HUES48 (cell line): ENCODE data around the gene TMEM242.

ENCODE experiments used
- H3K27ac ChIP-seq: one replicate; pipeline ENCODE4 v1.7.0; 2013; ENCODE audit warnings: low read depth, low read length, inconsistent platforms
- H3K27me3 ChIP-seq: 2 replicates; pipeline ENCODE4 v1.6.1; 2013; ENCODE audit warnings: mild to moderate bottlenecking, low read length; ENCODE audit not compliant: control insufficient read depth, insufficient read depth
- H3K36me3 ChIP-seq: 2 replicates; pipeline ENCODE4 v1.6.1; 2013; ENCODE audit warnings: low read length; ENCODE audit not compliant: control insufficient read depth, insufficient read depth
- H3K4me1 ChIP-seq: 2 replicates; pipeline ENCODE4 v1.6.1; 2013; ENCODE audit warnings: mild to moderate bottlenecking, low read length; ENCODE audit not compliant: control insufficient read depth, insufficient read depth
- H3K4me3 ChIP-seq: 2 replicates; pipeline ENCODE4 v1.5.1; 2013; ENCODE audit warnings: mild to moderate bottlenecking, low read depth, low read length
- H3K9ac ChIP-seq: 2 replicates; pipeline ENCODE4 v1.6.1; 2013; ENCODE audit warnings: mild to moderate bottlenecking, low read depth, low read length, moderate library complexity
- H3K9me3 ChIP-seq: 2 replicates; pipeline ENCODE4 v1.6.1; 2013; ENCODE audit warnings: low read length; ENCODE audit not compliant: control insufficient read depth, insufficient read depth

The TMEM242 gene

DNA sequence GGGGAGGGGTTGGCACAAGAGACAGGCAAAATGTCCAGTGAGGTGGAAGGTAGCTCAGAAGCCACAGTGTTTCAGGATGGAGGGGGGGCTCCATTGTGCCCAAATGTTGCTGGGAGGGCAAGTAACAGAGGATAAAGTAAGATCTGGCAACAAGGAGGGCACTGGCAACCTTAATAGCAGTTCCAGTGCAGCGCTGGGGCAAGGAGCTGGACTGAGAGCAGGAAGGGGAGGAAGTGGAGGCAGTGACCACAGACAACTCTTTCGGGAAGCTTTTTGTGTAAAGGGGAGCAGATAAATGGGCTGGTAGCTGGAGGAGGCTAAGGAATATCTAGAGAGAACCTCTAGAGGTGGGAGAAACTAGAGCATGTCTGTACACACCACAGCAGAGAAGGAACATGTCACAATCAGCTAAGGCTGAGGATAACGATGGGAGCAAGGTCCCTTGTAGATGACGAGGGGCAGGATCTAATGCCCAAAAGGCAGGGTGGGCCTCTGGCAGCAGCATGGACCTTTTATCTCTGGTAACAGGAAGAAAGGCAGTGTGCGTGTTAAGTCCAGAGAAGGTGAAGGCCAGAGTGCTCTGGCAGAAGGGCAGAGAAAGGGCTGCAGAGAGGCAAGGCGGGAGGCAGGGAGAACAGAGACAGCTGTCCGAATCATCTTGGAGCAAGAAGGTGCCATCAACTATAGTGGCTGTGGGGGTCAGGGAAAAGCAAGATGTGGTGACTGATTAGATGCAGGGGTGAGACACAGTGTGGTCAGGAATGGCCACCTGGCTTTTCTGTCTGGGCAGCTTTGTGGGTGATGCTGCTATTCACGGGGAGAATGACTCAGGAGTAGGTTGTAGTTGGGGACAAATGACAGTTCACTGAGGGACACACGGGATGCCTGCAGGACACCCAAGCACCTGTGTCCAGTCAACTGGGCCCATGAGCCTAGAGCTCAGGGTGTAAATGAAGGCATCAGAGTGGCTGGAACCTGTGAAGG lies 17.4 kb downstream of the TMEM242 start:
- H3K27ac ChIP-seq: no peak overlapping the region

DNA sequence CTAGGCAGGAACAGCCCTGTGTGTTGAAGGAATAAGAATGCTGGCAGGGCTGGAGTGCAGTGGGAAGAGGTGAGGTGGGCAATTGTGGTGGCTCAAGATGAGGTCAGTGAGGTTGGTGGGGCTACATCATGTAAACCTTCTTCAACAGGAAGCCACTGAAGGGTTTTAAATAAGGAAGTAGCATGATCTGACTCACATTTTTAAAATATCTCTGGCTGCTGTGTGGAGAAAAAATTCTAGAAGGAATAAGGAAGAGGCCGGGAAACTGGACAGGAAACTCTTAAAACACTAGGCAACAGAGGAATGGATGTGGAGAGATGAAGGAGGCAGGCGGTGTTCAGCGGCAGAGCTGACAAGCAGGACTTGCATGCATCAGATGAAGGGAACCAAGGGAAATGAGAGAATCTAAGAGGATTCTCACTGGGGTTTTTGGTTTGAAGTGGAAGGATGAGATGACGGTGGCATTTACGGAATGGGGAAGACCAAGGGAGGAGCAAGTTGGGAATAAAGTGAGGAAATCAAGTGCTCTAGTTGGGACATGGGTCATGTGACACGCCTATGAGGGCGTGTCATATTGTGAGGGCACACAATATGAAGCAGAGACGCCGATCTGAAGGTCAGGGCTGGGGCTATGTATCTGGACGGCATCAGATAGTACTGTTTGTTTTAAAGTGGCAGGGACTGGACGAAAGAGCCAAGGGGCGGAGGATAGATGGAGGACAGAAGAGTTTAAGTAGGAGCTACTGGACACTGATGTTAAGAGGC lies 18.2 kb downstream of the TMEM242 start:
- no peaks in the 10 kb centered on the region for H3K9me3 ChIP-seq
- no peaks in the 10 kb centered on the region for H3K36me3 ChIP-seq
- H3K27ac ChIP-seq: no peak overlapping the region
- H3K9ac ChIP-seq: no peak overlapping the region
- H3K4me1 ChIP-seq: peaks cover 20% of the 10 kb centered on the region
- no peak overlapping the region for H3K4me3 ChIP-seq
- no peaks in the 10 kb centered on the region for H3K27me3 ChIP-seq

More for the DNA sequence above, 17.4 kb downstream of the TMEM242 start:
- peaks cover 20% of the 10 kb centered on the region for H3K4me1 ChIP-seq
- no peak overlapping the region for H3K9ac ChIP-seq
- no peaks in the 10 kb centered on the region for H3K27me3 ChIP-seq
- no peak overlapping the region for H3K4me3 ChIP-seq
- H3K9me3 ChIP-seq: no peaks in the 10 kb centered on the region
- H3K36me3 ChIP-seq: peaks cover 5% of the 10 kb centered on the region

DNA sequence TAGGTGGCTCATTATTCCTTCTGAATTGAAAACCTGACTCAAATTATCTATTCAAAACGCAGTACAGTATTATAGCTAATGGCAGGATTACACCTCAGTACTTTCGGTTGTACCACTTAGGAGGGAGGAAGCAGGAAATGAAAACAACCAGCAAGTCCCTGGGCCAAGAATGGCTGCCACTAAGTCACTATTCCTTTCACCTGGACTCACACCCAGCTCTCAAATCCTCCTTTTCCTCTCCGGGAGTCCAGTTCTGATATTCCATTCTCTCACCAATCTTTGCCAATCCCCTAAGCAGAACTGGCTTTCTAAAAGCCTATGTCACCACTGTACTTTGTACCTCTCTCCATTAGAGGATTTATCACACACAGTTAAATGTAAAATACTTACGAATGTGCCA lies 20.6 kb downstream of the TMEM242 start:
- Histone ChIP-seq H3K4me3 (no peak overlapping the region), H3K9me3 (no peaks in the 10 kb centered on the region), H3K9ac (no peak overlapping the region), H3K27me3 (no peaks in the 10 kb centered on the region), H3K4me1 (peaks cover 20% of the 10 kb centered on the region), H3K36me3 (no peaks in the 10 kb centered on the region), H3K27ac (no peak overlapping the region)

DNA sequence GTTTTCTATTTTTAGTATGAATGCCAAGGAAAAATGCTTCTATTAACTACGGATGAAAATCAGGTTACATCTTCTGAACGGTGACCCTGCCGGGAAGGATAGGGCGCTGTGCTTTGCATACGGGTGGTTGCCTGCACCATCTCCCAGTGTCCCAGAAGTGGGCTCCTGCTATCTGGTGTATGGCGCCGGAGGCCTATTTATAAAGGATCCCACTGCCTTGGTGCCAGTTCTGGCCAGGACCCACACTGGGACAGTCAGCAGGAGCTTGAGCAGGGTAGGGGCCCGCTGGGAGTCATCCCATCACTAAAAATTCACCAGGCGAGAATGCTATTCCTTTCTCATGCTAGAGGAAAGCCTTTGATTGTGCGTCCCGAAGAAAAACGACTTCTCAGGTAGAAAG lies 22.9 kb downstream of the TMEM242 start:
- Histone ChIP-seq H3K27ac (no peak overlapping the region), H3K4me1 (peaks cover 20% of the 10 kb centered on the region), H3K27me3 (no peaks in the 10 kb centered on the region), H3K36me3 (no peaks in the 10 kb centered on the region), H3K4me3 (no peak overlapping the region), H3K9ac (no peak overlapping the region), H3K9me3 (no peaks in the 10 kb centered on the region)

DNA sequence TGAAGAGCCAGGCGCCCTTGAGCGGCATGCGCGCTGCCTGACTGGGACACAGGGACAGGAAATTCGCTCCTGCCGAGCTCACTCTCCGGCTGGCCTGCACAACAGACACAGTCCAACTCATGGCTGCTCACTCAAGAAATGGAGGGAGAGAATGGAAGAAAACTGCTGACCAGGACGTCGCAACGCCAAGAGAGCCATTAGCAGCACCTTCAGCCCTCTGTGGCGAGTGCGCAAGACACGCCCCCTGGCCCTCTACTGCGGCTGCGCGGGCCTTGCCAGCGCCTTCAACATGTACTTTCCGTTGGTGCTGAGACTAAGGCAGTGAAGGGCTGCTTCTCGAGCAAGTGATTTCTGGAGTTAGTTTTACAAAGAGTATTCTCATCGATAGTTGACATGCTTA lies 23.3 kb downstream of the TMEM242 start:
- Histone ChIP-seq H3K27ac (no peak overlapping the region), H3K9ac (no peak overlapping the region), H3K4me1 (peaks cover 20% of the 10 kb centered on the region), H3K27me3 (no peaks in the 10 kb centered on the region), H3K9me3 (no peaks in the 10 kb centered on the region), H3K36me3 (no peaks in the 10 kb centered on the region), H3K4me3 (no peak overlapping the region)

DNA sequence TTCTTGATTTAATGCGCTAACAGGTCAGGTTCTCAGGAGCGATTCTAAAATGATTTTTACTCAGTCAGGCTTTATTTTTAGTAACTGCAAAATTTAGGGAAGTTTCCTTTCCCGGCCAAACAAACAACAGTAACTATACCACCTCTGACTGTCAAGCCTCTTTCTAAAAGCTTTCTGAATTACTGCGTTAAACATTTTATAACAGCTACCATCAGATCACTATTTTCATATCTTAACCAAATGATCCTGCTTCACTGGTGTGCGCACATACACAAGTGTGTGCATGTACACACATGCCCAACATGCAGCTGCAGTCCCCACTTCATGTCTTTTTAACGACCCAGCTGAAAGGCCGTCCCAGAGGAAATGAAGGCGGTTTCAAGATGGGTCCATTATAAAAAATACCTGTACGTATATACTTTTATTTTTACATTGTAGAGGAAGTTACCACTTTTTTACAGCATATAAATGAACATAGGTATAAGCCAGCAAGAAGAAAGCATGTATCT lies 25.0 kb downstream of the TMEM242 start:
- peaks cover 2% of the 10 kb centered on the region for H3K4me1 ChIP-seq
- H3K9ac ChIP-seq: no peak overlapping the region

DNA sequence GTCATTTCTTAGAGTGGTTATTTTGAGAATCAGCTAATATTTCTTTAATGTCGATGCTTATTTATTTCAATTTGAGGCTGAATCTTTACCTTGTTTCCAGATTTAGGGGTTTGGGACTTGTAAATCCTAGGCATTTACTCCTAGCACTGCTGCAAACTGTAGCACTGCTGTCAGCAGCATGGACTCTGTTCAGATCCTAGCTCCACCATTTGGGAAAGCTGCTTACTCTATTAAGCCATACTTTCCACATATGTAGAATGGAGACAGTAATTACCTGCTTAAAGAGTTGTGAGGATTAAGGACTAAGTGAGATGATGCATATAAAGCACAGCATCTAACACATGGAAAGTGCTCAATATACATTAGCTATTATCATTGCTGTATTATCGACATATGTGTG lies 28.7 kb downstream of the TMEM242 start:
- Histone ChIP-seq H3K27ac (no peak overlapping the region), H3K36me3 (peaks cover 11% of the 10 kb centered on the region), H3K27me3 (no peaks in the 10 kb centered on the region), H3K9ac (no peak overlapping the region), H3K4me3 (no peak overlapping the region), H3K4me1 (peaks cover 9% of the 10 kb centered on the region; the same call in 1 of the 2 replicates), H3K9me3 (no peaks in the 10 kb centered on the region)

More for the DNA sequence above, 25.0 kb downstream of the TMEM242 start:
- Histone ChIP-seq H3K27me3 (no peaks in the 10 kb centered on the region), H3K27ac (no peak overlapping the region), H3K9me3 (no peaks in the 10 kb centered on the region), H3K36me3 (no peaks in the 10 kb centered on the region), H3K4me3 (no peak overlapping the region)

DNA sequence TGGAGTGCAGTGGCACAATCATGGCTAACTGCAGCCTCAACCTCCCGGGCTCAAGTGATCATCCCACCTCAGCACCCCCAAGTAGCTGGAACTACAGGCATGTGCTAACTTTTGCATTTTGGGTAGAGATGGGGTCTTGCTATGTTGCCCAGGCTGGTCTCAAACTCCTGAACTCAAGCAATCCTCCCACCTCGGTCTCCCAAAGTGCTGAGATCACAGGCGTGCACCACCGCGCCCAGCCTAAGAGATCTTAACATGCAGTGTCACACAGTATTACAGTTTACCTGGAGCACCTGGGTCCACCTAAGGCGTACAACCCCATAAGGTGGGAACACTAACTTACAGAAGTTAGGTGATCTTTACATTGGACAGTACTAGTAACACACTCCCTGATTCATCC lies 29.5 kb downstream of the TMEM242 start:
- peaks cover 9% of the 10 kb centered on the region; the same call in 1 of the 2 replicates for H3K4me1 ChIP-seq
- H3K27ac ChIP-seq: no peak overlapping the region
- H3K9me3 ChIP-seq: no peaks in the 10 kb centered on the region
- no peak overlapping the region for H3K4me3 ChIP-seq
- peaks cover 11% of the 10 kb centered on the region for H3K36me3 ChIP-seq
- no peak overlapping the region for H3K9ac ChIP-seq
- H3K27me3 ChIP-seq: no peaks in the 10 kb centered on the region

DNA sequence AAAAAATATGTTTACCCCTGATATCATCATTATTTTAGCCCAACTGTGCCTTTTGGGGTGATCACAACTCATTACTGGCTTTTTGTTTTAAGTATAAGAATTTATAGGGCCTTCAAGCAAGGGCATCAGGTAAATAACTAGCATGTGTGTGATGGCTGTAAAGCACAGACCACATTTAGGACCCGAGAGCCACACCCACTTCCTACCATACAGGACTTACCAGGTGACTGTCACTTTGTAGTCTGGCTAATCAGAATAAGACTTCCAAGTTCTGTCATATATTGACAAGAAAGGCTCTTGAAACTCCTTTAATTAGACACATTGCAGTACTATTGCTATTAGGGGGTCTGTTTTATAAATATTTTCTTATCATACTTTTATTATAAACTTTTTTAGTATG lies 31.1 kb downstream of the TMEM242 start:
- Histone ChIP-seq H3K4me3 (no peak overlapping the region), H3K27me3 (no peaks in the 10 kb centered on the region), H3K9me3 (no peaks in the 10 kb centered on the region), H3K36me3 (peaks cover 11% of the 10 kb centered on the region), H3K4me1 (peaks cover 9% of the 10 kb centered on the region; the same call in 1 of the 2 replicates), H3K9ac (no peak overlapping the region), H3K27ac (no peak overlapping the region)

DNA sequence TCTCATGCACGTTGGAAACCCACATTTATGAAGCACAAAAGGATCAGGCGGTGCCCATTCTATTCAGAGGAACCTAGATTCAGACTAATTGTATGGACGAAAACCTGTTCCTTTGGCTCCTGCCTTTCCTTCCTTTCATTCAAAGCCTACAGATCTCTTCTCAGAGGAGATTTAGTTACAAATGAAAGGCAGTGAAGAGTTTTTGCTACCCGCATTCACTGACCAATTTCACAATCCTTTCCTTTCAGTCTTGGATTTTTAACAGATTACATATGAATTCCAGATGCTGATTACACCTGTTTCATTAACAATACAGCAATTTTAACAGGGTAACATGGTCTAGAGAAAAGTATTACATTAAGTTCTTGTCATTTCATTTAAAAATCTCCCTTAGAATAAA lies 32.0 kb downstream of the TMEM242 start:
- Histone ChIP-seq H3K9me3 (no peaks in the 10 kb centered on the region), H3K36me3 (peaks cover 11% of the 10 kb centered on the region), H3K9ac (no peak overlapping the region), H3K4me3 (no peak overlapping the region), H3K27me3 (no peaks in the 10 kb centered on the region), H3K27ac (no peak overlapping the region), H3K4me1 (peaks cover 9% of the 10 kb centered on the region; the same call in 1 of the 2 replicates)
